Fibroblast of lung (primary cell): Measurements from ENCODE around the gene RGN.

ENCODE experiments used
- EZH2 ChIP-seq: IDR thresholded peaks from 2 replicates; pipeline ENCODE4 v1.5.1; 2012; ENCODE audit warnings: low read length, control low read depth, mild to moderate bottlenecking; ENCODE audit errors: missing control alignments
- TF ChIP-seq, protein P1 (sequence below), 2 donors: IDR thresholded peaks in 1 of 2; conservative IDR thresholded peaks in 1 of 2; 1 replicate in 1 of 2; 2 replicates in 1 of 2; pipeline ENCODE4 v1.5.1; 2011 to 2012; ENCODE audit warnings: low read length in 2 of 2, control low read depth in 1 of 2, inconsistent platforms in 1 of 2, low read depth in 1 of 2, mild to moderate bottlenecking in 1 of 2

- TF ChIP-seq, protein P1, sequence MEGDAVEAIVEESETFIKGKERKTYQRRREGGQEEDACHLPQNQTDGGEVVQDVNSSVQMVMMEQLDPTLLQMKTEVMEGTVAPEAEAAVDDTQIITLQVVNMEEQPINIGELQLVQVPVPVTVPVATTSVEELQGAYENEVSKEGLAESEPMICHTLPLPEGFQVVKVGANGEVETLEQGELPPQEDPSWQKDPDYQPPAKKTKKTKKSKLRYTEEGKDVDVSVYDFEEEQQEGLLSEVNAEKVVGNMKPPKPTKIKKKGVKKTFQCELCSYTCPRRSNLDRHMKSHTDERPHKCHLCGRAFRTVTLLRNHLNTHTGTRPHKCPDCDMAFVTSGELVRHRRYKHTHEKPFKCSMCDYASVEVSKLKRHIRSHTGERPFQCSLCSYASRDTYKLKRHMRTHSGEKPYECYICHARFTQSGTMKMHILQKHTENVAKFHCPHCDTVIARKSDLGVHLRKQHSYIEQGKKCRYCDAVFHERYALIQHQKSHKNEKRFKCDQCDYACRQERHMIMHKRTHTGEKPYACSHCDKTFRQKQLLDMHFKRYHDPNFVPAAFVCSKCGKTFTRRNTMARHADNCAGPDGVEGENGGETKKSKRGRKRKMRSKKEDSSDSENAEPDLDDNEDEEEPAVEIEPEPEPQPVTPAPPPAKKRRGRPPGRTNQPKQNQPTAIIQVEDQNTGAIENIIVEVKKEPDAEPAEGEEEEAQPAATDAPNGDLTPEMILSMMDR (conservative IDR thresholded peaks at IDR 0.05 in 1 of 2, IDR thresholded peaks at IDR 0.05 in 1 of 2; ENCODE audit: low read depth in 1 of 2, low read length in 2 of 2), result no peak
- TF ChIP-seq EZH2, result no peak
These were observed 30.3 kb upstream of the RGN start for GRCh38 chrX:47047989-47048388.
